ENCODE data around the gene LRWD1.
"Not testable (repeated sequence)": the region's sequence is repeated elsewhere in the genome, so short reads cannot be mapped to it uniquely, and the experiment has no call there.

The LRWD1 gene

GRCh38 chr7:102503141-102503540 is 38.4 kb downstream of the LRWD1 start:
- not testable (repeated sequence) for FAIRE-seq

GRCh38 chr7:102505298-102506185 is 40.8 kb downstream of the LRWD1 start:
- FAIRE-seq: not testable (repeated sequence)

- not testable (repeated sequence) for FAIRE-seq
Measured at GRCh38 chr7:102507410-102508088, 42.8 kb downstream of the LRWD1 start.

- not testable (repeated sequence) for FAIRE-seq
Measured at GRCh38 chr7:102510575-102510974, 45.8 kb downstream of the LRWD1 start.

GRCh38 chr7:102511860-102512522 is 47.2 kb downstream of the LRWD1 start:
- FAIRE-seq: not testable (repeated sequence)

GRCh38 chr7:102512642-102513221 is 47.9 kb downstream of the LRWD1 start:
- not testable (repeated sequence) for FAIRE-seq

- FAIRE-seq: not testable (repeated sequence)
Measured at GRCh38 chr7:102514881-102515721, 50.3 kb downstream of the LRWD1 start.

- FAIRE-seq: not testable (repeated sequence)
Measured at GRCh38 chr7:102515889-102516288, 51.1 kb downstream of the LRWD1 start.

- not testable (repeated sequence) for FAIRE-seq
Measured at GRCh38 chr7:102516951-102517350, 52.2 kb downstream of the LRWD1 start.

GRCh38 chr7:102517550-102518147 is 52.9 kb downstream of the LRWD1 start, which contains the start of gene RASA4B:
Gene RASA4B, minus strand, starts transcription at chr7:102517777. Its CDS starts 67 bp downstream, at chr7:102517710.
- FAIRE-seq: not testable (repeated sequence)

GRCh38 chr7:102520797-102521196 is 56.0 kb downstream of the LRWD1 start:
- not testable (repeated sequence) for FAIRE-seq

All from A204.1 (cell line).